HCT116 (cell line): ENCODE measurements around the gene AJUBA.

Experiments
- CBX3 ChIP-seq: IDR thresholded peaks from 2 replicates; pipeline ENCODE4 v1.6.1; 2012; ENCODE audit warnings: low read depth
- EGR1 ChIP-seq: IDR thresholded peaks from 2 replicates; pipeline ENCODE4 v1.6.1; 2012; ENCODE audit warnings: low read depth
- FOSL1 ChIP-seq: IDR thresholded peaks from 2 replicates; pipeline ENCODE4 v1.6.1; 2012; ENCODE audit warnings: low read depth
- POLR2A ChIP-seq: IDR thresholded peaks from 2 replicates; pipeline ENCODE4 v1.7.0; 2011; ENCODE audit warnings: borderline replicate concordance; ENCODE audit not compliant: insufficient read depth, insufficient read length; ENCODE audit errors: extremely low read depth
- POLR2AphosphoS5 ChIP-seq: IDR thresholded peaks from 2 replicates; pipeline ENCODE4 v1.6.1; 2011; ENCODE audit warnings: mild to moderate bottlenecking, low read depth, low read length, moderate library complexity
- SIN3A ChIP-seq: IDR thresholded peaks from 2 replicates; pipeline ENCODE4 v1.6.1; 2012; ENCODE audit warnings: low read depth
- YY1 ChIP-seq: IDR thresholded peaks from 2 replicates; pipeline ENCODE4 v1.6.1; 2011; ENCODE audit warnings: low read length, low read depth, moderate library complexity, mild to moderate bottlenecking; ENCODE audit not compliant: insufficient replicate concordance; ENCODE audit errors: extremely low read depth
- ZFX ChIP-seq: fragments of 450-650 bp; IDR thresholded peaks from 2 replicates; pipeline ENCODE4 v1.6.1; 2017
- ZNF274 ChIP-seq: fragments of 200-500 bp; sonication (Bioruptor generic); IDR thresholded peaks from 2 replicates; pipeline ENCODE4 v1.6.1; 2014; ENCODE audit warnings: mild to moderate bottlenecking, low read depth, low read length, inconsistent platforms
- TF ChIP-seq, protein P1 (sequence below), 3 experiments: fragments of 200-600 bp in 1 of 3; sonication (generic) in 1 of 3; IDR thresholded peaks in 2 of 3; conservative IDR thresholded peaks in 1 of 3; 2 replicates each; pipeline ENCODE4 v1.5.1; 2012 to 2017; ENCODE audit warnings: low read depth in 2 of 3, low read length in 2 of 3, antibody characterized with exemption in 1 of 3, borderline replicate concordance in 1 of 3, control low read depth in 1 of 3, mild to moderate bottlenecking in 1 of 3, mixed read lengths in 1 of 3, mixed run types in 1 of 3, moderate library complexity in 1 of 3; ENCODE audit not compliant: insufficient read depth in 1 of 3
- TF ChIP-seq, protein P2 (sequence below): IDR thresholded peaks from 2 replicates; pipeline ENCODE4 v1.6.1; 2012; ENCODE audit warnings: low read depth
- TF ChIP-seq, protein P3 (sequence below): IDR thresholded peaks from 2 replicates; pipeline ENCODE4 v1.6.1; 2012

DNA sequence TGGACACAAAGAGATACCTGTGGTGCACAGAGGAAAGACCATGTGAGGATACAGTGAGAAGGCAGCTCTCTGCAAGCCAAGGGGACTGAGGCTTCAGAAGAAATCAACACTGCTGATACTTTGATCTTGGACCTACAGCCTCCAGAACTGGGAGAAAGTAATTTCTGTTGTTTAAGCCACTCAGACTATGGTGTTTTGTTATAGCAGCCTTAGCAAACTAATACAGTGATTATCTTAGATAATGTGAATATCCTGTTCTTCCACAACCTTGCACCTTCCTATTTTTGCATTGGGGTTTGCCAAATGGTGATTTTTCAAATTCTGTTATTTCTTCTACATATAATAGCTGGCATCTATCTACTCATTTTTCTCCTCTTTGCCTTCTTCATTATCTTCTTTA is 35.8 kb upstream of the AJUBA start:
- TF ChIP-seq ZNF274 (no peak), POLR2AphosphoS5 (no peak), EGR1 (no peak), POLR2A (no peak), SIN3A (no peak), YY1 (no peak), ZFX (no peak), CBX3 (no peak), FOSL1 (no peak)
- TF ChIP-seq, protein P1, sequence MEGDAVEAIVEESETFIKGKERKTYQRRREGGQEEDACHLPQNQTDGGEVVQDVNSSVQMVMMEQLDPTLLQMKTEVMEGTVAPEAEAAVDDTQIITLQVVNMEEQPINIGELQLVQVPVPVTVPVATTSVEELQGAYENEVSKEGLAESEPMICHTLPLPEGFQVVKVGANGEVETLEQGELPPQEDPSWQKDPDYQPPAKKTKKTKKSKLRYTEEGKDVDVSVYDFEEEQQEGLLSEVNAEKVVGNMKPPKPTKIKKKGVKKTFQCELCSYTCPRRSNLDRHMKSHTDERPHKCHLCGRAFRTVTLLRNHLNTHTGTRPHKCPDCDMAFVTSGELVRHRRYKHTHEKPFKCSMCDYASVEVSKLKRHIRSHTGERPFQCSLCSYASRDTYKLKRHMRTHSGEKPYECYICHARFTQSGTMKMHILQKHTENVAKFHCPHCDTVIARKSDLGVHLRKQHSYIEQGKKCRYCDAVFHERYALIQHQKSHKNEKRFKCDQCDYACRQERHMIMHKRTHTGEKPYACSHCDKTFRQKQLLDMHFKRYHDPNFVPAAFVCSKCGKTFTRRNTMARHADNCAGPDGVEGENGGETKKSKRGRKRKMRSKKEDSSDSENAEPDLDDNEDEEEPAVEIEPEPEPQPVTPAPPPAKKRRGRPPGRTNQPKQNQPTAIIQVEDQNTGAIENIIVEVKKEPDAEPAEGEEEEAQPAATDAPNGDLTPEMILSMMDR (IDR thresholded peaks at IDR 0.05 in 2 of 3, conservative IDR thresholded peaks at IDR 0.05 in 1 of 3; ENCODE audit: borderline replicate concordance in 1 of 3, insufficient read depth in 1 of 3, low read depth in 2 of 3, low read length in 2 of 3), result no peak
- TF ChIP-seq, protein P2, sequence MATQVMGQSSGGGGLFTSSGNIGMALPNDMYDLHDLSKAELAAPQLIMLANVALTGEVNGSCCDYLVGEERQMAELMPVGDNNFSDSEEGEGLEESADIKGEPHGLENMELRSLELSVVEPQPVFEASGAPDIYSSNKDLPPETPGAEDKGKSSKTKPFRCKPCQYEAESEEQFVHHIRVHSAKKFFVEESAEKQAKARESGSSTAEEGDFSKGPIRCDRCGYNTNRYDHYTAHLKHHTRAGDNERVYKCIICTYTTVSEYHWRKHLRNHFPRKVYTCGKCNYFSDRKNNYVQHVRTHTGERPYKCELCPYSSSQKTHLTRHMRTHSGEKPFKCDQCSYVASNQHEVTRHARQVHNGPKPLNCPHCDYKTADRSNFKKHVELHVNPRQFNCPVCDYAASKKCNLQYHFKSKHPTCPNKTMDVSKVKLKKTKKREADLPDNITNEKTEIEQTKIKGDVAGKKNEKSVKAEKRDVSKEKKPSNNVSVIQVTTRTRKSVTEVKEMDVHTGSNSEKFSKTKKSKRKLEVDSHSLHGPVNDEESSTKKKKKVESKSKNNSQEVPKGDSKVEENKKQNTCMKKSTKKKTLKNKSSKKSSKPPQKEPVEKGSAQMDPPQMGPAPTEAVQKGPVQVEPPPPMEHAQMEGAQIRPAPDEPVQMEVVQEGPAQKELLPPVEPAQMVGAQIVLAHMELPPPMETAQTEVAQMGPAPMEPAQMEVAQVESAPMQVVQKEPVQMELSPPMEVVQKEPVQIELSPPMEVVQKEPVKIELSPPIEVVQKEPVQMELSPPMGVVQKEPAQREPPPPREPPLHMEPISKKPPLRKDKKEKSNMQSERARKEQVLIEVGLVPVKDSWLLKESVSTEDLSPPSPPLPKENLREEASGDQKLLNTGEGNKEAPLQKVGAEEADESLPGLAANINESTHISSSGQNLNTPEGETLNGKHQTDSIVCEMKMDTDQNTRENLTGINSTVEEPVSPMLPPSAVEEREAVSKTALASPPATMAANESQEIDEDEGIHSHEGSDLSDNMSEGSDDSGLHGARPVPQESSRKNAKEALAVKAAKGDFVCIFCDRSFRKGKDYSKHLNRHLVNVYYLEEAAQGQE, result no peak
- TF ChIP-seq, protein P3, sequence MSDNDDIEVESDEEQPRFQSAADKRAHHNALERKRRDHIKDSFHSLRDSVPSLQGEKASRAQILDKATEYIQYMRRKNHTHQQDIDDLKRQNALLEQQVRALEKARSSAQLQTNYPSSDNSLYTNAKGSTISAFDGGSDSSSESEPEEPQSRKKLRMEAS, result no peak
